ENCODE data around the gene CHPT1. TPM values are rescaled to one million over a fixed set of nuclear protein-coding genes. Genes with fewer than 3 reads are reported as not detected.

The CHPT1 gene
- total and polyA plus RNA-seq, 5 donors from 2014 or later = 2.8 to 15.3 (median 10.2) TPM

DNA sequence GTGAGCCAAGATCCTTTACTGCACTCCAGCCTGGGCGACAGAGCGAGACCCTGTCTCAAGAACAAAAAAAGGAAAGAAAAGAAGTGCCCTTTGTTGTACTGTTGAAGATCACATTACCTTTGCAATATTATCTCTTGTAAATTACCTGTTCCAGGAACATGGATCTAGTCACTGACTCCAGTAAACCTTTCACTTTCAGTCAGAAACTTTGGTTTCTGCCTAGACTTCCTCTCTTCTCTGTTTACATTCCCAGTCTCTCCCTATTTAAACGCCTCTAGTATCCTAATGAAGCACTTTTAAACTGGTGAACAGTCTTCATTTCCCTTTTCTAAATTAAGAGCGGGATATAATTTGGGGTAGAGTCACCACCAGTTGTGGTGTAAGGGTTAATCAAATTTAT is 12.8 kb downstream of the CHPT1 start:
- no peaks in the 10 kb centered on the region for H3K36me3 ChIP-seq (ENCODE audit: control insufficient read depth, insufficient read depth, low read length)
- Mint-ChIP-seq H3K4me3 (no peak overlapping the region), H3K27ac (no peak overlapping the region), H3K4me1 (peaks cover 0 to 27% (median 9%) of the 10 kb centered on the region in 4 donors), H3K27me3 (peaks cover 8% of the 10 kb centered on the region), H3K36me3 (peaks cover 5% of the 10 kb centered on the region), H3K9me3 (no peaks in the 10 kb centered on the region)
- no peaks in the 10 kb centered on the region for H3K4me1 ChIP-seq (ENCODE audit: control insufficient read depth, insufficient read depth, low read length, poor library complexity, severe bottlenecking)
- ATAC-seq (ENCODE audit: low read depth in 2 of 2) (no peak), DNase-seq (no peak)
- no peaks in the 10 kb centered on the region for H3K27me3 ChIP-seq (ENCODE audit: control insufficient read depth, insufficient read depth, low read length)
- no peak overlapping the region for H3K27ac ChIP-seq (ENCODE audit: insufficient read depth, low read length, poor library complexity, severe bottlenecking)
- H3K9me3 ChIP-seq (ENCODE audit: control insufficient read depth in 2 of 2, low read length in 2 of 2) = no peaks in the 10 kb centered on the region
- no peak overlapping the region for H3K4me3 ChIP-seq (ENCODE audit: low read depth, low read length)

DNA sequence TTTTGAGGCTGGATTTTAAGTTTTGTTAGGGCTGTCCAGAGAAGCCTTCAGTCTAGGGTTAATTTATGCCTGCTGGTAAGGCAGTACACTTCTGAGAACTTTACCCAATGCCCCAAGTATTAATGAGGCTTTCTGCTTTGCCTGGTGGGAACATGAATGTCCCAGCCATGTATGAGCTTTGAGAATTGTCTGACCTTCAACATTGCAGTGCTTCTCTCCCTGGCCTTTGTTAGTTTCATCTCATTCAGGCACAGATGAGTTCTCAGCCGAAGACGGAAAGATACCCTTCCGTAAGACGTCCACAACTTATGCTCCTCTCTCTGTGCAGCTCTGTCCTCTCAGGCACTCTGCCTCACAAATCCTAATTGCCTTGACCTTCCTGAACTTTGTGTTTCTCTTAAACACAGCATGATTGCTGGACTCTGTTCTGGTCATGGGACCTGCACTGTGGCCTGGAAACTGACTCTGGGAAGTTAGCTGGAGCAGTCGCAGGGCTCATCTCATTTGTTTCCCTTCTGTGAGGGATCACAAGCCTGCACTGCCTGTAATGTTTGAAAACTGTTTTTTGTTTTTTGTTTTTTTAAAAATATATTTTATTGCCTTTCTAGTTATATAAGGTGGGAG is 15.7 kb downstream of the CHPT1 start:
- Mint-ChIP-seq H3K4me1 (peaks cover 0 to 18% (median 10%) of the 10 kb centered on the region in 4 donors), H3K36me3 (peaks cover 9% of the 10 kb centered on the region), H3K27me3 (peaks cover 8% of the 10 kb centered on the region), H3K9me3 (peaks cover 0 to 2% (median 0%) of the 10 kb centered on the region in 7 donors), H3K4me3 (no peak overlapping the region), H3K27ac (peak overlapping the region in 1 of 3 donors; percentile 4)
- no peaks in the 10 kb centered on the region for H3K4me1 ChIP-seq (ENCODE audit: control insufficient read depth, insufficient read depth, low read length, poor library complexity, severe bottlenecking)
- H3K4me3 ChIP-seq (ENCODE audit: low read depth, low read length) = no peak overlapping the region
- DNase-seq = no peak
- ATAC-seq (ENCODE audit: low read depth in 2 of 2) = no peak
- no peaks in the 10 kb centered on the region for H3K36me3 ChIP-seq (ENCODE audit: control insufficient read depth, insufficient read depth, low read length)
- no peaks in the 10 kb centered on the region for H3K27me3 ChIP-seq (ENCODE audit: control insufficient read depth, insufficient read depth, low read length)
- no peak overlapping the region for H3K27ac ChIP-seq (ENCODE audit: insufficient read depth, low read length, poor library complexity, severe bottlenecking)
- no peaks in the 10 kb centered on the region for H3K9me3 ChIP-seq (ENCODE audit: control insufficient read depth in 2 of 2, low read length in 2 of 2)

DNA sequence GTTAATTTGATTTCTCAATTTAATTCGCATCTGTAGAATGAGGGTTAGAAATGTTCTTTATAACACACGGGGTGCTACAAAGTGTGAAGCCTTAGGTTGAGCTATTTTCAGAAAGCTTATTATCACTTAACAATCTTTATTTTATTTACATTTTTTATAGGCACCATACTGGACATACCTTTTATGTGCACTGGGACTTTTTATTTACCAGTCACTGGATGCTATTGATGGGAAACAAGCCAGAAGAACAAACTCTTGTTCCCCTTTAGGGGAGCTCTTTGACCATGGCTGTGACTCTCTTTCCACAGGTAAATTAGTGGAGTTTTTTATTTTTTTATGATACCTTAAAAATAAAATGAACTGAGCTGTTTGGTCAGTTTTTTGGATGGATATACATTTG is 16.5 kb downstream of the CHPT1 start:
- H3K4me3 Mint-ChIP-seq = no peak overlapping the region
- H3K4me1 Mint-ChIP-seq = peaks cover 0 to 17% (median 8%) of the 10 kb centered on the region in 4 donors
- peaks cover 8% of the 10 kb centered on the region for H3K27me3 Mint-ChIP-seq
- no peaks in the 10 kb centered on the region for H3K9me3 ChIP-seq (ENCODE audit: control insufficient read depth in 2 of 2, low read length in 2 of 2)
- DNase-seq (no peak), ATAC-seq (ENCODE audit: low read depth in 2 of 2) (no peak)
- no peak overlapping the region for H3K27ac Mint-ChIP-seq
- H3K36me3 ChIP-seq (ENCODE audit: control insufficient read depth, insufficient read depth, low read length) = no peaks in the 10 kb centered on the region
- peaks cover 9% of the 10 kb centered on the region for H3K36me3 Mint-ChIP-seq
- H3K4me3 ChIP-seq (ENCODE audit: low read depth, low read length) = no peak overlapping the region
- H3K27me3 ChIP-seq (ENCODE audit: control insufficient read depth, insufficient read depth, low read length) = no peaks in the 10 kb centered on the region
- H3K9me3 Mint-ChIP-seq = peaks cover 0 to 2% (median 0%) of the 10 kb centered on the region in 7 donors
- no peak overlapping the region for H3K27ac ChIP-seq (ENCODE audit: insufficient read depth, low read length, poor library complexity, severe bottlenecking)
- no peaks in the 10 kb centered on the region for H3K4me1 ChIP-seq (ENCODE audit: control insufficient read depth, insufficient read depth, low read length, poor library complexity, severe bottlenecking)

DNA sequence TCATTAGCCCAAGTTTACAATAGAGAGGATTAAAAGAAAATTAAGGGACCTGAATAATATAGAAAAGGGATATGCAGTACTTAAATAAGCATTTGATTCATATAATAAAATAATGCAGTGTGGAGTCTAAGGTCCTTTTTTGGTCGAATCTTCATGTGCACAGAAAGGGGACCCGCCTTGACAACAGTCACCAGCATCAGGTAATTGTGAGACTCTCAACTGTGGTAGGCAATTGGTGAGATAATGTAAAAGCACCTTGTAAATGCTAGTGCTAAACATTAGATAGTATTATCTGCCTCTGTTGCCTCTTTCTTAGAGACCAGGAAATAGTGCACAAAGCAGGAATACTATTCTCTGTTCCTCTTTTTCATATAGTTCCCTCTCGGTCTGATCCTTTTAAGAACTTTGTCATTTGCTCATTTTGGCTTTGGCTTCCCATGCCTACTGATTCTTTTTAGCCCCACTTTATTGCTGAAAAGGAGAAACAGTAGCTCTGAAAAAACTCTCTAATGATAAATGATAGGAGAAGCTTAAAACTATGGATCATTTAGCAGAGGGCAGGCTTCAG is 17.5 kb downstream of the CHPT1 start:
- Mint-ChIP-seq H3K4me3 (no peak overlapping the region), H3K27ac (no peak overlapping the region), H3K4me1 (peaks cover 0 to 12% (median 4%) of the 10 kb centered on the region in 4 donors), H3K9me3 (peaks cover 0 to 2% (median 0%) of the 10 kb centered on the region in 7 donors), H3K27me3 (peaks cover 8% of the 10 kb centered on the region), H3K36me3 (peaks cover 9% of the 10 kb centered on the region)
- no peak for ATAC-seq (ENCODE audit: low read depth in 2 of 2)
- no peaks in the 10 kb centered on the region for H3K27me3 ChIP-seq (ENCODE audit: control insufficient read depth, insufficient read depth, low read length)
- H3K36me3 ChIP-seq (ENCODE audit: control insufficient read depth, insufficient read depth, low read length) = no peaks in the 10 kb centered on the region
- H3K27ac ChIP-seq (ENCODE audit: insufficient read depth, low read length, poor library complexity, severe bottlenecking) = no peak overlapping the region
- H3K9me3 ChIP-seq (ENCODE audit: control insufficient read depth in 2 of 2, low read length in 2 of 2) = no peaks in the 10 kb centered on the region
- H3K4me3 ChIP-seq (ENCODE audit: low read depth, low read length) = no peak overlapping the region
- DNase-seq = no peak
- no peaks in the 10 kb centered on the region for H3K4me1 ChIP-seq (ENCODE audit: control insufficient read depth, insufficient read depth, low read length, poor library complexity, severe bottlenecking)

DNA sequence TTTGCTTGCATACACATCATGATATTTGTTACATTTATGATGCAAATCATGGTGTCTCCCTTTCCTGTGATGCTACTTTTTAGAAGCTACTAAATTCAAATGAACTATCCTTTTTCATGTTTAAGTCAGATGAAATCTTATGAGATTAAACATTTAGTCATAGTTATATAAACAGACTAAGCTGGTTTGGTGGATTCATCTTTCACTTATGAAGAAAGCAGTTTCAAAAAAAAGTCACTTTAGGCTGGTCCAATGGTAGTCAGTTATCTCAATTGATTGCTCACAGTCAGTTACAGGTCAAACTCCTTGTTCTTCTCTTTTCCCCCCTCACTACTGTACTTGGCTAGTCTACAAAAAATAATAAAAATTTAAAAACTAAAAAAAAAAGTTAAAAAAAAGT is 22.1 kb downstream of the CHPT1 start:
- no peaks in the 10 kb centered on the region for H3K36me3 ChIP-seq (ENCODE audit: control insufficient read depth, insufficient read depth, low read length)
- no peak overlapping the region for H3K27ac Mint-ChIP-seq
- DNase-seq = no peak
- H3K4me1 Mint-ChIP-seq = peaks cover 0 to 2% (median 0%) of the 10 kb centered on the region in 4 donors
- H3K9me3 Mint-ChIP-seq = peaks cover 0 to 2% (median 0%) of the 10 kb centered on the region in 7 donors
- no peaks in the 10 kb centered on the region for H3K9me3 ChIP-seq (ENCODE audit: control insufficient read depth in 2 of 2, low read length in 2 of 2)
- no peak overlapping the region for H3K4me3 Mint-ChIP-seq
- ATAC-seq (ENCODE audit: low read depth in 2 of 2) = no peak
- H3K27me3 Mint-ChIP-seq = no peaks in the 10 kb centered on the region
- H3K27ac ChIP-seq (ENCODE audit: insufficient read depth, low read length, poor library complexity, severe bottlenecking) = no peak overlapping the region
- no peaks in the 10 kb centered on the region for H3K4me1 ChIP-seq (ENCODE audit: control insufficient read depth, insufficient read depth, low read length, poor library complexity, severe bottlenecking)
- H3K4me3 ChIP-seq (ENCODE audit: low read depth, low read length) = no peak overlapping the region
- peaks cover 4% of the 10 kb centered on the region for H3K36me3 Mint-ChIP-seq
- H3K27me3 ChIP-seq (ENCODE audit: control insufficient read depth, insufficient read depth, low read length) = no peaks in the 10 kb centered on the region

DNA sequence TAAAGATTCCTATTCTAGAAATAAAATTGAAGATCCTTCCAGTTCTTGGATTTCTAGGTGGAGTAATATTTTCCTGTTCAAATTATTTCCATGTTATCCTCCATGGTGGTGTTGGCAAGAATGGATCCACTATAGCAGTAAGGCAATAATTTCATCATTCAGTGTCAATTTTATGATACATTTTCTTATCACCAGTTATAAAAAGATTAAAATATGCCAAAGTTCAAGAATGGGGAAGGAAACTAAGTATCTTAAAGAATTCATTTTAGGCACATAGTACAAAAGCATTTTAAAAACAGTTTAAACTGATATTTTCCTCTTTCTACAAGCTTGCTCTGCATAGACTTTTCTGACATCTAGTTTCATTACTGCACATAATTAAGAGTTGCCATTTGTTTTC is 22.7 kb downstream of the CHPT1 start:
- no peak overlapping the region for H3K4me3 ChIP-seq (ENCODE audit: low read depth, low read length)
- H3K4me1 ChIP-seq (ENCODE audit: control insufficient read depth, insufficient read depth, low read length, poor library complexity, severe bottlenecking) = no peaks in the 10 kb centered on the region
- ATAC-seq (ENCODE audit: low read depth in 2 of 2) = no peak
- H3K4me1 Mint-ChIP-seq = peaks cover 0 to 2% (median 0%) of the 10 kb centered on the region in 4 donors
- no peak overlapping the region for H3K27ac ChIP-seq (ENCODE audit: insufficient read depth, low read length, poor library complexity, severe bottlenecking)
- DNase-seq = no peak
- no peak overlapping the region for H3K4me3 Mint-ChIP-seq
- no peaks in the 10 kb centered on the region for H3K27me3 Mint-ChIP-seq
- no peaks in the 10 kb centered on the region for H3K27me3 ChIP-seq (ENCODE audit: control insufficient read depth, insufficient read depth, low read length)
- no peak overlapping the region for H3K27ac Mint-ChIP-seq
- no peaks in the 10 kb centered on the region for H3K36me3 ChIP-seq (ENCODE audit: control insufficient read depth, insufficient read depth, low read length)
- H3K9me3 ChIP-seq (ENCODE audit: control insufficient read depth in 2 of 2, low read length in 2 of 2) = no peaks in the 10 kb centered on the region
- H3K9me3 Mint-ChIP-seq = peaks cover 0 to 2% (median 0%) of the 10 kb centered on the region in 7 donors
- H3K36me3 Mint-ChIP-seq = peaks cover 4% of the 10 kb centered on the region

DNA sequence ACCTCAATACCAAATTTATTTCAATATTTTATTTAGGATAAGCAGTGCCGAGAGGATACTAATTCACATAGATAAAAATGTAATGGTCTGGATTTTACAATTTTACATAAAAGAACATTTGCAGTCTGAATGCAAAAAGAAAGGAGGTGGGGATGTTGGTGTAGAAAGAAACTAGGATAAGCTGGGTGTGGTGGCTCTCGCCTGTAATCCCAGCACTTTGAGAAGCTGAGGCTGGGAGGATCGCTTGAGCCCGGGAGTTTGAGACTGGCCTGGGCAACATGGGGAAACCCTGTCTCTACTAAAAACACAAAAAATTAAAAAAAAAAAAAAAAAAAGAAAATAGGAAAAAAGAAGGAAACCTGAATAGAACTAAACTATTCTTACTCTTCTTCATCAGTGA is 25.0 kb downstream of the CHPT1 start:
- ATAC-seq (ENCODE audit: low read depth in 2 of 2) (no peak), DNase-seq (no peak)
- no peaks in the 10 kb centered on the region for H3K9me3 ChIP-seq (ENCODE audit: control insufficient read depth in 2 of 2, low read length in 2 of 2)
- Mint-ChIP-seq H3K27me3 (no peaks in the 10 kb centered on the region), H3K4me1 (peaks cover 0 to 2% (median 0%) of the 10 kb centered on the region in 4 donors), H3K9me3 (no peaks in the 10 kb centered on the region), H3K4me3 (no peak overlapping the region), H3K27ac (no peak overlapping the region), H3K36me3 (peaks cover 4% of the 10 kb centered on the region)
- H3K27me3 ChIP-seq (ENCODE audit: control insufficient read depth, insufficient read depth, low read length) = no peaks in the 10 kb centered on the region
- no peaks in the 10 kb centered on the region for H3K36me3 ChIP-seq (ENCODE audit: control insufficient read depth, insufficient read depth, low read length)
- H3K27ac ChIP-seq (ENCODE audit: insufficient read depth, low read length, poor library complexity, severe bottlenecking) = no peak overlapping the region
- no peak overlapping the region for H3K4me3 ChIP-seq (ENCODE audit: low read depth, low read length)
- H3K4me1 ChIP-seq (ENCODE audit: control insufficient read depth, insufficient read depth, low read length, poor library complexity, severe bottlenecking) = no peaks in the 10 kb centered on the region

DNA sequence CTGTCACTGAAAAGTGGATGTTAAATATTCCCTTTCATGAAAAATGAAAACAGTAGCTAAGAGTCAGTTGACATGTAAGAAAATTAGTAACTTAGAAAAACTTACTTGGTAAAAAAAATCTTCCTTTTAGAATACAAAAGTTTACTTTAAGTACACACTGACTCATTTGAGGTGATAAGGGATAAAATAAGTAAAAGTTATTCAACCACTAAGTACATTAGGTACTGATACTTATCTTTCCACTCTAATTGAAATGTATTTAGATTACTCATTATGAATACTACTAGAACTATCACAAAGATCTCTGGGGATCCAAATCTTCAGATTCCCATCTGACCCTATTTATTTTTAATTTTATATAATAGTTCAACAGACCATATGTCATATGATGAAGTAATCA is 29.7 kb downstream of the CHPT1 start:
- no peak overlapping the region for H3K4me3 Mint-ChIP-seq
- no peak overlapping the region for H3K27ac Mint-ChIP-seq
- Histone ChIP-seq H3K9me3 (ENCODE audit: control insufficient read depth in 2 of 2, low read length in 2 of 2) (no peaks in the 10 kb centered on the region), H3K27ac (ENCODE audit: insufficient read depth, low read length, poor library complexity, severe bottlenecking) (no peak overlapping the region), H3K4me3 (ENCODE audit: low read depth, low read length) (no peak overlapping the region), H3K27me3 (ENCODE audit: control insufficient read depth, insufficient read depth, low read length) (no peaks in the 10 kb centered on the region), H3K36me3 (ENCODE audit: control insufficient read depth, insufficient read depth, low read length) (peaks cover 2% of the 10 kb centered on the region), H3K4me1 (ENCODE audit: control insufficient read depth, insufficient read depth, low read length, poor library complexity, severe bottlenecking) (no peaks in the 10 kb centered on the region)
- H3K27me3 Mint-ChIP-seq = no peaks in the 10 kb centered on the region
- peaks cover 10% of the 10 kb centered on the region for H3K36me3 Mint-ChIP-seq
- DNase-seq (no peak), ATAC-seq (ENCODE audit: low read depth in 2 of 2) (no peak)
- H3K9me3 Mint-ChIP-seq = peaks cover 0 to 1% (median 0%) of the 10 kb centered on the region in 7 donors
- no peaks in the 10 kb centered on the region for H3K4me1 Mint-ChIP-seq

Data from CD4-positive, CD25-positive, alpha-beta regulatory T cell (primary cell).